GM19025 (cell line): ENCODE results near the gene ACTL8.

Experiments
- ATAC-seq: cut with Tn5 transposase; IDR thresholded peaks from one replicate; pipeline ENCODE4 v1.9.1; 2021; ENCODE audit warnings: mild to moderate bottlenecking, low read depth, moderate library complexity; ENCODE audit not compliant: unreplicated experiment

ACTL8 gene

DNA sequence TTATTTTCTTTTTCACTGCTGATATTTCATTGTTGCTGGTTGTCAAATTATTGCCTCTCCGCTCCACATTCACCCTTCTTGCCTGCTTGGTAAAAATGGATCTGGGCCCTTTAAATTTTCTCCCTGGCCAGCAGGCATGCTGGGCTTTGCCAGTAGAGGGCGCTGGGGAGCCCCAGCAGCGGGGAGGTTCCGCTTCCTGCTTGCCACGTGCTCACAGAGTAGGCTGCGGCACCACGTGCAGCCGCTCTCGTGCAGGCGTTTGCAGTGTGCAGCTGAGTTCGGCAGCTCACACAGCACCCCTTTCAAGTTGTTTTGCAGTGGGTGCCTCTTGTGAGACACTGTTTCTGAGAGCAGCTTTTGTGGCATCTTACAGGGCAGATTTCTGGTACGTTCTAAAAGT lies at the start of gene ACTL8:
Gene ACTL8 (plus strand): TSS at position 214 of the 400 bp plus-strand sequence. CDS start 67,676 bp downstream, outside the sequence.
- no peak for ATAC-seq

DNA sequence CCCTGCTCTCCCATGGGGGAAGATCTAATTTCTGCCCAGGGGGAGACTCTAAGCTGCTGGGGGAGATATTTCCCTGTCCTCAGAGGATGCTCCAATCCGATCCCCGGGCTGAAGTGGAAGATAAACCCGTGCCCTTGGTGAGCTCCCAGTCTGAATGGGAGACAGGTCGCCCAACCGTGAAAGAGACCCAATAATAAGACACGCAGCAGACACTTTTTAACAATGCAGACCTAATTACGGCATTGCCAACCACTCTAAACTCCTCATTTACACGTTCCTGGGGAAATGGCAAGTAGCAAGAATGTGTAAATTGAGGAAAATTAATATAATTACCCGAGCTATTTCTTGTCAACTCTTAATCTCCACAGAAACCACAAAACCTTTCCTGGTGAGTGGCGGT lies 48.7 kb upstream of the ACTL8 start:
- ATAC-seq = no peak

- ATAC-seq = no peak
Observed at GRCh38 chr1:17709981-17710380, 45.2 kb upstream of the ACTL8 start.

DNA sequence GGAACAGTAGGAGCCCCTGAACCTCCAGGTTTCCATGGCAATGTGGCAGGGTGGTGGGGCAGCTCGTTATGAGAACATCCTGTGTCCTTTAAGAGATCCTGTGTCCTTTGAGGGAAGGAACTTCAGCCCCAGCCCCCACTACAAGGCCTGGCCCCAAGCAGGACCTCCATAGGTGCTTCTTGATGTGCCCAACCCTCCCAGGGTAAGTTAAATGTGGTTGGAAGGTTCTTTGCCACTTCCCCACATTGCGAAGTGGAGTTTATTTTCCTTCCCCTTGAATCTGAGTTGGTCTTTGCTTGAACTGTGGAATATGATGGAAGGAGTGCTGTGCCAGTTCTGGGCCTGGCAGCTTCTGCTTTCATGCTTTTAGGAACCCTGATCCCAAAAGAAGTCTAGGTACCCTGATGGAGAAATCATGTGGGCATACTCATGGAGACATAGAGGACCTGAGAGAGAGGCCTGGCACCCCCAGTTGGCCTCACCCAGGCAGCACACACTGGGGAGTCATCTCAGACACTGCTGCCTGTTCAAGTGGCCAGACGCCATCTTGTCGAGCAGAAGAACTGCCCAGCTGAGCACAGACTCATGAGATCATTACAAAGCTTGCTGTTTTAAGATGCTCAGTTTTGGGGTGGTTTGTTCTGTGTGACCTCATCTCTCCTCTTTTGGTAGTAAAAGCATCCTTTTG lies 44.1 kb upstream of the ACTL8 start:
- ATAC-seq = no peak

GRCh38 chr1:17711577-17711910 lies 43.6 kb upstream of the ACTL8 start:
- ATAC-seq = no peak

DNA sequence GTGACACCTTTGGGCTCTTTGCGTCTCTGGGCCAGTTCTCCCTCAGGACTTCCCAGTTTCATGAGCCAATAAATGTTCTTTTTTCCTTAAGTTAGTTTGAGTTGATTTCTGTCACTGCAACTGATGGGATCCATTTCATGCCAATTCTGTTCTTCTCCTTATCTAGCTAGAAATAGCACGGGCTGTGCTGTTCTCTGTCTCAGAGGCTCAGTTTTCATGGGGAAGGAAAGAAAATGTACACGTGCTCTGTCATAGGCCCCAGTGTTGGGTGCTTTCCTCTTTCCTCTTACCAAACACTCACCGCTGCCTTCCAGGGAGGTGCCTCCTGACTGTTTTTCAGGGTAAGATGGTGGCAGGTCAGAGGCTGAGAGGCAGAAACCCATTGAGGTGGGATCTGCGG lies 43.2 kb upstream of the ACTL8 start:
- no peak for ATAC-seq

GRCh38 chr1:17713993-17714392 lies 41.1 kb upstream of the ACTL8 start:
- no peak for ATAC-seq

DNA sequence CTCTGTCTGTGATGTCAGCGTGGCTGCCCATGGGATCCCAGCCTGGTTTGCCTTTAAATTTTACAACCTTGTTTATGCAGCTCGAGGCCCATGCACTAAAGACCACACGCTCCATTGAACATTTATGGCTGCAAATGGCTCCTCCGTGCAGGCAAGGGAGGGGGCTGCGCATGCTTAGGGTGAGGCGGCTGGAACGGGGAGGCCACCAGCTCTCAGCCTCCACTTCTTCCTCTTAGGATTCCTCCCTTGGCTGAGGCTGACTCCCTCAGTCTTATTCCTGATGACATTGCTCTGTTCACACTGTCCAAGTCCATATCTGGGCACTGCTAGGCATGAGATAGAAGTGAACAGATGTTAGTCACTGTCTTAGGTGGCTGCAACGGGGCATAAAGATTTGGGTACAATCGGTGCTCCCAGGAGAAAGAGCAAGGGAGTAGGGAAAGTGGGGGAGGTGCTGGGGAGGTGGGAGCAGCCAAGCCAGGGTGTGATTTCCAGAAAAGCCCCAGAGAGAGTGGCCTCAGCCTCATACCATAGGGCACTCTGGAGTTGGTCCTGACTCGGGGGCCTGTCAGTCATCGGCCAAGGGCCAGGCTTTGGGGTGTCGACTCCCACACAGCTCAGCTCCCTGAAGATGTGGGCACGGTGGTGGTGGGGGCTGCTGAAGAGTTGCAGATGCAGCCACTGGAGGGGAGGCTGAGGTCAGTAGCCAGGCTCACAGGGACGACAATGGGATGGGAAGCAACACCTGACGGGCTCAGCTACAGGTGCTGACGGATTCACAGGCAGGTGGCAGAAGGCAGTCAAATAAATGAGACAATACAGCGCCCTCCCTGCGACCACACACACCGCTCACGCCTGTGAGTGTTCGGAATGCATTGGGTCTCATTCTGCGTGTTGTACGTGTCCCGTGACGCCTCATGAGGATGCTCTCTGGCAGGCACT lies 37.3 kb upstream of the ACTL8 start:
- no peak for ATAC-seq

GRCh38 chr1:17719874-17720273 lies 35.3 kb upstream of the ACTL8 start:
- no peak for ATAC-seq

DNA sequence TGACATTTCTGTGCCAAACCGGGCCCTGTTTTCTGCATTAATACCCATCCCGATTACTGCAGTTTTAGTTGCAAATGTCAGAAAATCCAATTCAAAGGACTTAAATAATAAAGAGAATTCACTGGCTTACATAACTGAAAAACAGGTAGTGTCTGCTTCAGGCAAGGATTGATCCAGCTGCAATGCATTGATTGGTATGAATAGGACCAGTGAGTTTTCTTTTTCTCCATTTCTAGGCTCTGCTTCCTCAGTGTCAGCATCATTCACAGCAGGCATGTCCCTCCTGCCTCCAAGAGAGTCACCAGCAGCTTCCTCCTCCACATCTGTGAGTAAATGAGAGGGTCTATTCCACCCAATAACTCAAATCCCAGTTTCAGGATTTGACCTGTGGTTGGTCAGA lies 33.7 kb upstream of the ACTL8 start:
- no peak for ATAC-seq

DNA sequence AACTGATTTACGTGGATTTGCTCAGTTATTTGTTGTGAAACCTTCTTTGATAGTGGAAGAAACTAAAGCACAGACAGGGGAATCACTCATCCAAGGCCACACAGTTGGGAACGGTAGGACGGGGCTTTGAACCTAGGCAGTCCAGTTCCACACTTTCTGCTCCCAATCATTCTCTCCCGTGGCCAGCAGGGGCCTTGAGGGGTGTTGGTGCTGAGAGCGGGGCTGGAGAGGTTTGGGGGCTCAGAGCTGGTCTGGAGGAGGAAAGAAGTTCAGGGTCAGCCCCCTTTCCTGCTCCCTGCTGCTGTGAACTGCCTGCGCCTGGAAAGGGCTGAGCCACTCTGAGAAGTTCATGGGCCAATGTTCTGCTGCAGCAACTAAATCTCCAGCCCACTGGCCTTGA lies 31.4 kb upstream of the ACTL8 start:
- no peak for ATAC-seq

- ATAC-seq = no peak
Observed at GRCh38 chr1:17724150-17724549, 31.0 kb upstream of the ACTL8 start.

- ATAC-seq = no peak
Observed at GRCh38 chr1:17725084-17725719, 29.9 kb upstream of the ACTL8 start.

DNA sequence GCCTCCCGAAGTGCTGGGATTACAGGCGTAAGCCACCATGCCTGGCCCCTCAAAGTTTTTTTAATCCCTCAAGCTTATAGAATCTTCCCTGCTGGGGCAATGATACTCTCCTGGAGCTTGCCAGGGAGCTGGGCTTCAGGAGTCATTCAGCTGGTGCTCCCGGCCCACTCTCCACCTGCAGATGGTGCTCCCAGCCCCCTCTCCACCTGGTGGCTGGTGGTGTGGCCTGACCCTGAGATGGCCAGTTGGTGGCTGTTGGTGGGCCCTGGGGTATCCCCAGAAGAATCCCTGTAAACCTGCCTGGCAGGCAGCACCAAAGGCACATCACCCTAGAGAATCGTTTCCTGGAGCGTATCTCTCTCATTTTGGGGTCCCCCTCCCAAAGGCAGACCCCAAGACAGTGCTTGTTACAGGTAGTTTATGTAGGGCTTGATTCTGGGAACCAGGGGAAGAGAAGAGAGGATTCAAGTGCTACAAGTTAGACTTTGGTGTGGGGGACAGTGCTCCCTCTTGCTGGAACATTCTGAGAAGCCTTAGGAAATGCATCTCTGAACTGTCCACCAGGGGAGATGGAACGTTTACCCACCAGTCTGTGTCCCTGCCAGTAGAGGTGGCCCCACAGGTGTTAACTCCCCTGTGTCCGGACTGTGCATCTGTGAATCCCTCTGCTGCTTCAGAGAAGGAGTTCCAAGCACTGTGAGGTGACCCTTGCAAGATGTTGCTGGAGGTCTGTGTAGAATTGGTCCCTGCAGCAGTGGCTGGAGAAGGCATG lies 29.1 kb upstream of the ACTL8 start:
- no peak for ATAC-seq

DNA sequence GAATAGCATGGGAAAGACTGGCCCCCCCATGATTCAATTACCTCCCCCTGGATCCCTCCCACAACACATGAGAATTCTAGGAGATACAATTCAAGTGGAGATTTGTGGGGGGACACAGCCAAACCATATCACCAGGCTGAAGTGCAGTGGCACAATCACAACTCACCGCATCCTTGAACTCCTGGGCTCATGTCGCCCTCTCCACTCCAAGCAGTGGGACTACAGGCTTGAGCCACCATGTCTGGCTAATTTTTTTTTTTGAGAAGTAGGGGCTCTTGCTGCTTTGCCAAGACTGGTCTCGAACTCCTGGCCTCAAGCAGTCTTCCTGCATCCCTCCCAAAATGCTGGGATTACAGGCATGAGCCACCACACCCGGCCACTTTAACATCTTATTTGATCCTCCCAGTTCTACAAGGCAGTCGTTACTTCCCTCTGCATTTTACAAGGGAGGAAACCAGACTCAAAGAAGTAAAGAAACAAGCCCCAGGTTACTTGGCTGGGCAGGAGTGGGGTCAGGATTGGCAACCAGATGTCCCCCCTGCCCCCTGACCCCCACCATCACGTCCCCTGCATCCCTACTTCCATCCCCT lies 26.9 kb upstream of the ACTL8 start:
- no peak for ATAC-seq

DNA sequence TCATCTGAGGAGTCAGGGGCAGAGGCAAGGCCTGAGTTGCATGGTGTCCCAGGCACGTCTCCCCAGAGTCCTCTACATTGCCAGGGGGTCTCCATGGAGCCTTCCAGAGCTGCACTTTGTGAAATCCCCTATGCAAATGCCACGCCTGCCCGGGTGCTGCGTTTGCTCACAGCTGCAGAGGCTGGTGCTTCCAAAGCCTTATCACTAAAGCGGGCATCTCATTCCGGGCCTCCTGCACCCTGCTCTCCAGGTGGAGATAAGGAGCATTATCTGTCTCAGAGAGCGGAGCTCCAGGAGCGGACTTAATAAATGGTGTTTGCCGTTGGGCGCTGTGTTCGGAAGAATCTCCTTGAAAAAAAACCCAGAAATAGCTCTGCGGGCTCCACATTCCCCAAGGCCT lies 25.9 kb upstream of the ACTL8 start:
- no peak for ATAC-seq

DNA sequence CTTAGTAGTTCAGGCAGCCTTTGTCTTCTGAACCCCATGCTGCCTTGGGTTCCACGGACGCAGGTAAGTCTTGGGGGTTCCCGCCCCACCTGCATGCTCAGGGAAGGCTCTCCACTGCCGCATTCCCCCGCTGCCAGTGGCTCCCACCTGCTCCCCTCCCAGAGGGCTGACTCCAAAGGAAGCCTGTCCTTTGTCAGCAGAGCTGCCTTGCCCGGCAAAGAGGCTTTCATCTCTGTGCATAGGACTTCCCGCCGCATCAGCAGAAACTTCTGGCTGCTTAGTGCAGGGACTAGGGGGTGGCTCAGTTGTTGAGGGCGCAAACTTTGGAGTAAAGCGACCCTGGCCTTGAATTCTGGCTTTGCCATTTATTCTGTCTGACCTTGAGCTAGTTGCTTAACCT lies 25.2 kb upstream of the ACTL8 start:
- ATAC-seq = no peak

DNA sequence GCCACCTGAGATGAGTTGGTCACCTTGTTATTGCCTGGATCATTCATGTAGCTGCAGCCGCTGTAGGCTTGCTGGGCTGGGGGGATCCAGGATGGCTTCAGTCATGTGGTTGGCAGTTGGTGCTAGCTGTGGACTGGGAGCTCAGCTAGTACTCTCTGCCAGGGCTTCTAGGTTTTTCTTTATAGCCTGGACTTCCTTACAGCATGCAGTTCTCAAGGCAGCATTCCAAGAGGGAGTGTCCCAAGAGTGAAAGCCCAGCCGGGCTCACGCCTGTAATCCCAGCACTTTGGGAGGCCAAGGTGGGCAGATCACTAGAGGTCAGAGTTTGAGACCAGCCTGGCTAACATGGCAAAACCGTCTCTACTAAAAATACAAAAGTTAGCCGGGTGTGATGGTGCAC lies 23.7 kb upstream of the ACTL8 start:
- ATAC-seq = no peak

GRCh38 chr1:17732475-17732874 lies 22.7 kb upstream of the ACTL8 start:
- no peak for ATAC-seq

DNA sequence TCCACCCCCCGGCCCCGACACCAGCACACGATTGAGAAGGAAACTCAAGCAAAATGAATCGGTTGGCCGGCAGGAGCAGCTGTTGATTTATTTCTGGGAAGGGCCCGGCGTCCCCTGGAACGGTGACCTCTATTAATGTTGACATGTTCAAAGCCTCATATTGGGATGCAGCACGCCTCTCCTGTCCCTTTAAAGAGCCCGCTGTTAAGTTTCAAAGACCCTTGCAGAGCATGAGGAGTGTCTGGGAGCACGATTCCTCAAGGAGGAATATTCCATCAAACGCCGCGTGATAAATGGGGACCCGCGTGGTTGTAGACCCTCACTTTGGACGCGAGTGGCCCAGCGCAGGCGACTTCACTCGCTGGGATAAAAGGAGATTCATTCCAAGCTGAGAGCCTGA lies 21.5 kb upstream of the ACTL8 start:
- ATAC-seq = no peak
